Measurements from ENCODE around the gene ANP32A. TPM values are rescaled to one million over a fixed set of nuclear protein-coding genes. Genes with fewer than 3 reads are reported as not detected.

ANP32A gene
- total RNA-seq, 6 experiments from 2014 or later: 95.7 to 130 (median 118) TPM

- no peak for DNase-seq
- no peak overlapping the region for H3K4me3 Mint-ChIP-seq
- H3K4me1 Mint-ChIP-seq (ENCODE audit: low read depth): peaks cover 8% of the 10 kb centered on the region
- H3K9me3 Mint-ChIP-seq: no peaks in the 10 kb centered on the region
- peaks cover 37% of the 10 kb centered on the region for H3K36me3 Mint-ChIP-seq (ENCODE audit: low read depth)
- no peak for TF ChIP-seq CTCF (IDR thresholded peaks at IDR 0.05)
- no peak overlapping the region for H3K27ac Mint-ChIP-seq
- peaks cover 3% of the 10 kb centered on the region for H3K27me3 Mint-ChIP-seq (ENCODE audit: insufficient read depth)
Observed at GRCh38 chr15:68784206-68784605, 36.5 kb downstream of the ANP32A start.

GRCh38 chr15:68783226-68784058 lies 37.3 kb downstream of the ANP32A start:
- Mint-ChIP-seq H3K4me1 (ENCODE audit: low read depth) (peaks cover 8% of the 10 kb centered on the region; the same call in 1 of the 2 replicates), H3K9me3 (no peaks in the 10 kb centered on the region), H3K36me3 (ENCODE audit: low read depth) (peaks cover 42% of the 10 kb centered on the region), H3K4me3 (no peak overlapping the region), H3K27me3 (ENCODE audit: insufficient read depth) (peaks cover 3% of the 10 kb centered on the region), H3K27ac (0 out of 2 replicates have a peak overlapping the region, but pooled peaks have one; percentile 3)
- peak; percentile 84 for TF ChIP-seq CTCF (IDR thresholded peaks at IDR 0.05)
- DNase-seq: no peak

GRCh38 chr15:68782589-68783161 lies 38.0 kb downstream of the ANP32A start:
- H3K9me3 Mint-ChIP-seq: no peaks in the 10 kb centered on the region
- H3K36me3 Mint-ChIP-seq (ENCODE audit: low read depth): peaks cover 43% of the 10 kb centered on the region

GRCh38 chr15:68781766-68782588 lies 38.7 kb downstream of the ANP32A start:
- TF ChIP-seq CTCF (IDR thresholded peaks at IDR 0.05): no peak
- Mint-ChIP-seq H3K27ac (no peak overlapping the region), H3K9me3 (no peaks in the 10 kb centered on the region), H3K4me1 (ENCODE audit: low read depth) (peaks cover 6% of the 10 kb centered on the region; the same call in 1 of the 2 replicates), H3K4me3 (no peak overlapping the region), H3K27me3 (ENCODE audit: insufficient read depth) (peaks cover 3% of the 10 kb centered on the region), H3K36me3 (ENCODE audit: low read depth) (peaks cover 49% of the 10 kb centered on the region)
- DNase-seq: no peak

More at GRCh38 chr15:68782589-68783161, 38.0 kb downstream of the ANP32A start:
- Mint-ChIP-seq H3K27me3 (ENCODE audit: insufficient read depth) (peaks cover 3% of the 10 kb centered on the region), H3K27ac (0 out of 2 replicates have a peak overlapping the region, but pooled peaks have one; percentile 3), H3K4me1 (ENCODE audit: low read depth) (peaks cover 8% of the 10 kb centered on the region; the same call in 1 of the 2 replicates), H3K4me3 (no peak overlapping the region)
- no peak for TF ChIP-seq CTCF (IDR thresholded peaks at IDR 0.05)
- DNase-seq: no peak

GRCh38 chr15:68781217-68781616 lies 39.5 kb downstream of the ANP32A start:
- H3K4me1 Mint-ChIP-seq (ENCODE audit: low read depth): no peaks in the 10 kb centered on the region
- peaks cover 44% of the 10 kb centered on the region for H3K36me3 Mint-ChIP-seq (ENCODE audit: low read depth)
- no peaks in the 10 kb centered on the region for H3K9me3 Mint-ChIP-seq
- no peak for TF ChIP-seq CTCF (IDR thresholded peaks at IDR 0.05)
- H3K4me3 Mint-ChIP-seq: no peak overlapping the region
- H3K27ac Mint-ChIP-seq: no peak overlapping the region
- H3K27me3 Mint-ChIP-seq (ENCODE audit: insufficient read depth): peaks cover 3% of the 10 kb centered on the region; the same call in 1 of the 2 replicates
- DNase-seq: no peak
